ENCODE results near the gene ZBTB40.

DNA sequence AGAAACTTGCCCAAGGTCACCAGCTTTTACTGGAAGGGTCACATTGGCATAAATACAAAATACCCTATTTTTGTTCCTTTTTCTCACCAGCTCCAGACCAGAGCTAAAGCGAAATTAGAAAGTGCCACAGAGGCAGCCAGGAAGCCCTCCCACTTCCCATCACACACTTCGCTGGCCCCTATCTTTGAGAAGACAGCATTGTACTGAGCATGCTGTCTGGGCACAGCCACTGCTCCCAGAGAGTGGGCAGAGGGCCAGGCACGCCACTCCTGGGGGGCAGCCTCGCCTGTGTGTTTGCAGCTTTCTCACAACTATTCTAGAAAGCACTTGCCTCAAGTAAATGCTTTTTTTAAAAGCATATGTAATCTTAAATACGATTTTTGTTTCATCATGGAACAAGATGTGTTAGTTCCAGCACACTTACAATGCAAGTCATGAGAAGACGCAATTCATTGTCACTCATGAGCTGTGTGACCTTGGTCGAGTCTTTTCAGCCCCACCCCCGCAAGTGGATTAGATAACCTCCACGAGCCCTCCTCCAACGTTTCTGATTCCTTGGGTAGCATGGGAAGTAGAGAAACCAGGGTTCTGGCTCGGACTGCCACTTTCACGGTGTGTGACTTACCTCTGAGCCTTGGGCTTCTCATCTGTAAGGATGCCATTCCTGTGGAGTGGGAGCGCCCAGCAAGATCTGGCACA is 85.9 kb downstream of the ZBTB40 start:
- TF ChIP-seq POLR2AphosphoS5 (IDR thresholded peaks at IDR 0.05; ENCODE audit: low read depth, low read length) (no peak), YY1 (IDR thresholded peaks at IDR 0.05; ENCODE audit: extremely low read depth, insufficient replicate concordance, low read depth, low read length) (no peak), EZH2 (IDR thresholded peaks at IDR 0.05) (no peak)
- TF ChIP-seq, protein P1, sequence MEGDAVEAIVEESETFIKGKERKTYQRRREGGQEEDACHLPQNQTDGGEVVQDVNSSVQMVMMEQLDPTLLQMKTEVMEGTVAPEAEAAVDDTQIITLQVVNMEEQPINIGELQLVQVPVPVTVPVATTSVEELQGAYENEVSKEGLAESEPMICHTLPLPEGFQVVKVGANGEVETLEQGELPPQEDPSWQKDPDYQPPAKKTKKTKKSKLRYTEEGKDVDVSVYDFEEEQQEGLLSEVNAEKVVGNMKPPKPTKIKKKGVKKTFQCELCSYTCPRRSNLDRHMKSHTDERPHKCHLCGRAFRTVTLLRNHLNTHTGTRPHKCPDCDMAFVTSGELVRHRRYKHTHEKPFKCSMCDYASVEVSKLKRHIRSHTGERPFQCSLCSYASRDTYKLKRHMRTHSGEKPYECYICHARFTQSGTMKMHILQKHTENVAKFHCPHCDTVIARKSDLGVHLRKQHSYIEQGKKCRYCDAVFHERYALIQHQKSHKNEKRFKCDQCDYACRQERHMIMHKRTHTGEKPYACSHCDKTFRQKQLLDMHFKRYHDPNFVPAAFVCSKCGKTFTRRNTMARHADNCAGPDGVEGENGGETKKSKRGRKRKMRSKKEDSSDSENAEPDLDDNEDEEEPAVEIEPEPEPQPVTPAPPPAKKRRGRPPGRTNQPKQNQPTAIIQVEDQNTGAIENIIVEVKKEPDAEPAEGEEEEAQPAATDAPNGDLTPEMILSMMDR (IDR thresholded peaks at IDR 0.05 in 2 of 3, conservative IDR thresholded peaks at IDR 0.05 in 1 of 3; ENCODE audit: borderline replicate concordance in 1 of 3, insufficient read depth in 1 of 3, low read depth in 2 of 3, low read length in 2 of 3), result no peak

All from HCT116 (cell line).